ENCODE results near the gene CFAP92. TPM values are rescaled to one million over a fixed set of nuclear protein-coding genes. Genes with fewer than 3 reads are reported as not detected.
A peak's percentile ranks its signal among the peaks of the same experiment; 100 is the strongest.

The CFAP92 gene
- total and polyA plus RNA-seq, 2 donors (not counting 3 experiments of a cell fraction or from before 2014, with no cell fraction given) = 0.04 to 0.62 TPM

DNA sequence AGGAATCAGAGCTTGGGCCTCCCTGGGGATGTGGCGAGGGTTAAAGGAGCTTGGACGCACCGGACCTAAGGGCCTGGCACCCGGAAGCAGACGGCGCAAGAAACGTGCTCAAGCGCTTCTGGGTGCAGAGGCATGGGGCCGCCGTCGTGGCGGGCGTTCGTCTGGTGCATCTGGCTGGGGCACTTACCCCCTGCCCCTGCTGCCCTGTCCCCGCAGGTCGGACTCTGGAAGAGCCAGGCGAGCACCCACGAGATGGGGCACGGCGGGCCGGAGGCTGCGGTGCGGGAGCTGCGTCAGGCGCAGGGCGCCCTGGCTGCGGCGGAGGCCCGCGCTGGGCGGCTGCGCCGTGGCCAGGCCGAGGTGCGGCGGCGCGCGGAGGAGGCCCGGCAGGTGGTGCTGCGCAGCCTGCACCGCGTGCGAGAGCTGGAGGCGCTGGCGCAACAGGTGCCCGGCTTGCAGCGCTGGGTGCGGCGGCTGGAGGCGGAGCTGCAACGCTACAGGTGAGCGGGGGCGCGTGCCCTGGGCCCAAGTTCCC is 9.8 kb upstream of the CFAP92 start:
- Histone ChIP-seq H3K9ac (replicated peaks; ENCODE audit: extremely low read depth, insufficient read depth, low read length) (no peak overlapping the region), H3K27ac (ENCODE audit: insufficient read depth, low read depth, low read length) (no peak overlapping the region), H3K4me3 (replicated peaks in 1 of 3; ENCODE audit: insufficient read depth in 1 of 3, low read depth in 1 of 3, low read length in 3 of 3) (no peak overlapping the region), H3K79me2 (ENCODE audit: control insufficient read depth, insufficient read depth, low read length) (no peaks in the 10 kb centered on the region), H3K27me3 (ENCODE audit: control insufficient read depth in 2 of 2, insufficient read depth in 2 of 2, low read length in 2 of 2) (peaks cover 26 to 45% of the 10 kb centered on the region in 2 experiments), H2AFZ (ENCODE audit: low read depth, low read length) (peak overlapping the region; percentile 39), H3K4me2 (ENCODE audit: insufficient read depth, low read length) (no peak overlapping the region), H3K36me3 (ENCODE audit: control insufficient read depth in 2 of 2, extremely low read depth in 1 of 2, insufficient read depth in 2 of 2, low read length in 2 of 2) (no peaks in the 10 kb centered on the region), H4K20me1 (replicated peaks; ENCODE audit: control insufficient read depth, extremely low read depth, insufficient read depth, low read length) (no peaks in the 10 kb centered on the region), H3K9me3 (replicated peaks; ENCODE audit: control insufficient read depth, insufficient read depth, low read length) (no peaks in the 10 kb centered on the region), H3K9me1 (replicated peaks; ENCODE audit: control insufficient read depth, extremely low read depth, insufficient read depth, low read length) (no peaks in the 10 kb centered on the region), H3K4me1 (ENCODE audit: control insufficient read depth, extremely low read depth, insufficient read depth, low read length) (peaks cover 15% of the 10 kb centered on the region)
- dilution Hi-C loops (cut with MboI; ENCODE audit: extremely low pct_ligation_motif_present, low sequenced_read_pairs) (no loop called here), intact Hi-C loops (cut with micrococcal nuclease) (no loop called here)
- POLR2A ChIA-PET = no interaction called here
- FAIRE-seq (no peak), DNase-seq (ENCODE audit: low read depth, low spot score) (no peak)
- BruUV-seq (replicated peaks) = no TSS peak
- peak; percentile 81 for TF ChIP-seq EZH2 (IDR thresholded peaks at IDR 0.05; ENCODE audit: borderline replicate concordance, low read depth, low read length, severe bottlenecking)
- TF ChIP-seq, protein P1, sequence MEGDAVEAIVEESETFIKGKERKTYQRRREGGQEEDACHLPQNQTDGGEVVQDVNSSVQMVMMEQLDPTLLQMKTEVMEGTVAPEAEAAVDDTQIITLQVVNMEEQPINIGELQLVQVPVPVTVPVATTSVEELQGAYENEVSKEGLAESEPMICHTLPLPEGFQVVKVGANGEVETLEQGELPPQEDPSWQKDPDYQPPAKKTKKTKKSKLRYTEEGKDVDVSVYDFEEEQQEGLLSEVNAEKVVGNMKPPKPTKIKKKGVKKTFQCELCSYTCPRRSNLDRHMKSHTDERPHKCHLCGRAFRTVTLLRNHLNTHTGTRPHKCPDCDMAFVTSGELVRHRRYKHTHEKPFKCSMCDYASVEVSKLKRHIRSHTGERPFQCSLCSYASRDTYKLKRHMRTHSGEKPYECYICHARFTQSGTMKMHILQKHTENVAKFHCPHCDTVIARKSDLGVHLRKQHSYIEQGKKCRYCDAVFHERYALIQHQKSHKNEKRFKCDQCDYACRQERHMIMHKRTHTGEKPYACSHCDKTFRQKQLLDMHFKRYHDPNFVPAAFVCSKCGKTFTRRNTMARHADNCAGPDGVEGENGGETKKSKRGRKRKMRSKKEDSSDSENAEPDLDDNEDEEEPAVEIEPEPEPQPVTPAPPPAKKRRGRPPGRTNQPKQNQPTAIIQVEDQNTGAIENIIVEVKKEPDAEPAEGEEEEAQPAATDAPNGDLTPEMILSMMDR (IDR thresholded peaks at IDR 0.05; ENCODE audit: extremely low read depth in 1 of 2, insufficient read depth in 1 of 2, low read depth in 1 of 2, low read length in 2 of 2) = peak in 1 of 2 donors; percentile 12
- TF ChIP-seq FOS (IDR thresholded peaks at IDR 0.05; ENCODE audit: borderline replicate concordance, insufficient read depth, low read length) = no peak
- CTCF ChIA-PET = interaction anchor here (1.2 to 3.2 kb wide), 4 partner anchors 12 to 49 kb away, joined by 3 to 26 read pairs (median 14); no protein-coding TSS in a partner anchor
